Small intestine (tissue), 7 donors: ENCODE measurements around the gene KIAA1217. TPM values are rescaled to one million over a fixed set of nuclear protein-coding genes. Genes with fewer than 3 reads are reported as not detected.
A peak's percentile ranks its signal among the peaks of the same experiment; 100 is the strongest.

ENCODE experiments used
- DNase-seq, 2 donors: peaks; one replicate each; pipeline versions ENCODE4 v3.0.0 to v3.0.0-alpha.2; 2013
- FAIRE-seq: peaks from 2 replicates; lab custom pipeline; 2012; peaks lifted over from hg19 to GRCh38; lab: Jason Lieb, UNC
- H3K27ac ChIP-seq, 3 donors: one replicate each; pipeline ENCODE4 v1.5.1; 2013; ENCODE audit warnings: low read length in 2 of 3, mild to moderate bottlenecking in 2 of 3, control low read depth in 1 of 3, inconsistent platforms in 1 of 3, low read depth in 1 of 3, moderate library complexity in 1 of 3
- H3K27me3 ChIP-seq, 3 donors: one replicate each; pipeline ENCODE4 v1.6.1; 2013; ENCODE audit warnings: low read length in 3 of 3, inconsistent platforms in 1 of 3; ENCODE audit not compliant: control insufficient read depth in 3 of 3, insufficient read depth in 3 of 3
- H3K36me3 ChIP-seq, 3 donors: one replicate each; pipeline ENCODE4 v1.6.1; 2013; ENCODE audit warnings: low read length in 3 of 3, inconsistent platforms in 1 of 3, low read depth in 1 of 3, mild to moderate bottlenecking in 1 of 3, moderate library complexity in 1 of 3; ENCODE audit not compliant: control insufficient read depth in 3 of 3, insufficient read depth in 2 of 3
- H3K4me1 ChIP-seq, 3 donors: one replicate each; pipeline ENCODE4 v1.6.1; 2013; ENCODE audit warnings: low read length in 2 of 3, inconsistent platforms in 1 of 3, low read depth in 1 of 3, mild to moderate bottlenecking in 1 of 3, moderate library complexity in 1 of 3; ENCODE audit not compliant: control insufficient read depth in 3 of 3, insufficient read depth in 2 of 3
- H3K4me3 ChIP-seq, 3 donors: one replicate each; pipeline ENCODE4 v1.5.1; 2013; ENCODE audit warnings: low read length in 3 of 3, control low read depth in 1 of 3, inconsistent platforms in 1 of 3, low read depth in 1 of 3, mild to moderate bottlenecking in 1 of 3, moderate library complexity in 1 of 3
- H3K9me3 ChIP-seq, 2 donors: one replicate each; pipeline ENCODE4 v1.6.1; 2013; ENCODE audit warnings: low read depth in 1 of 2, low read length in 1 of 2; ENCODE audit not compliant: control insufficient read depth in 2 of 2, insufficient read depth in 1 of 2
- WGBS, 3 donors: extraction: QIAGEN DNeasy Blood & Tissue Kit; methylation state at CpG; one replicate each; pipeline ENCODE4 v1.1.7; 2013; 5-methylcytosine and 5-hydroxymethylcytosine counted together
- polyA plus RNA-seq, 4 donors: library from polyadenylated mRNA; stranded (reverse) in 3 of 4; unstranded in 1 of 4; fragments of 200-250 nt in 3 of 4; fragments of 120-200 nt in 1 of 4; gene quantifications; one replicate each; pipeline versions ENCODE4 v1.2.1 to v1.2.3, GENCODE V29; 2013
- donor health status: healthy with polysubstance abuse.
- donor health status: control.
- donor health status: control.
- donor health status: Bipolar disorder and iron deficiency.
- donor health status: healthy.

KIAA1217 gene
- polyA plus RNA-seq, 4 donors: 9.0 to 55.1 (median 11.0) TPM

DNA sequence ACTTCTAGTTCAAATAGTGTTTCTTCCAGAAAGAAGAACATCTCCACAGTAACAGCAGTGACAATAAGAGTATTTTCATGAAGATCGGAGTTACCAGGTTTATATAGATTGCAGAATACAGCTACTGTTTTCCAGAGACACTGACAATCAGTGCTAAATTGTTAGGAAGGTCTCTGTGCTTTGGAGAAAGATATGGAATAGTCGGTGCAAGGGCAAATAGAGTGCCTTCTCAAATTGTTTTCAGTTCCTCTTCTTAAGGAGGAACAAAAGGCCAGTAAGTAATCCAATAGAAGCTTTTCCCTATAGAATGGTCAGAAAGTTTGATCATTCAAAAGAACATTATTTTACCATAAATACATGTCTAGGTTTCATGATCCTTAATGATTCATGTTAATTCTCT, 2.6 kb upstream of the KIAA1217 start:
- Histone ChIP-seq H3K4me1 (peaks cover 0 to 35% (median 3%) of the 10 kb centered on the region in 3 donors), H3K4me3 (no peak overlapping the region), H3K27me3 (no peaks in the 10 kb centered on the region), H3K9me3 (no peaks in the 10 kb centered on the region), H3K36me3 (no peaks in the 10 kb centered on the region), H3K27ac (peak overlapping the region in 1 of 3 donors; percentile 89)
- 54 to 64% (median 59%) methylated on average over 2 of the region's 2 CpGs for WGBS, 3 donors
- FAIRE-seq: no peak
- DNase-seq: no peak

DNA sequence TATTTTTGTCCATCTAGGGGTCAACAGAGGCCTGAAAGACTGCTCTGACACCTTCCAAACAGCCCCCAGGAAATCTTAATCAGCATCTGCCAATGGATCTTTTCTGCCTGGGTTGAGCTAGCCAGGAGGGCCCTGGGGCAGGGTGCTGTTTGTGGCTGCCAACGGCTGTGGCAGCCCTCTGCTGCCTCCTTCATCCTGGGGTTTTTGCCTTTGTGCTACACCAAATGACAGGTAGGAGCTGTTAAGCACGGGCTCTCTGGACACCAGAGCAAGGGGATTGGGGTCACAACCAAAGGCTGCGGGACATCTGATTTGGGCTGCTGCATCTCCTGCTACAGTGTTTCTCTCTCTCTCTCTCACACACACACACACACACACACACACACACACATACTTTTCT, 2.0 kb upstream of the KIAA1217 start:
- H3K36me3 ChIP-seq: peaks cover 0 to 3% (median 0%) of the 10 kb centered on the region in 3 donors
- H3K9me3 ChIP-seq: no peaks in the 10 kb centered on the region
- H3K27ac ChIP-seq: peak overlapping the region in 2 of 3 donors; percentile 30 to 89
- H3K4me1 ChIP-seq: peaks cover 0 to 34% (median 3%) of the 10 kb centered on the region in 3 donors
- DNase-seq (no peak), FAIRE-seq (no peak)
- no peak overlapping the region for H3K4me3 ChIP-seq
- WGBS, 3 donors: 17 to 55% (median 33%) methylated on average over 3 of the region's 3 CpGs
- no peaks in the 10 kb centered on the region for H3K27me3 ChIP-seq

DNA sequence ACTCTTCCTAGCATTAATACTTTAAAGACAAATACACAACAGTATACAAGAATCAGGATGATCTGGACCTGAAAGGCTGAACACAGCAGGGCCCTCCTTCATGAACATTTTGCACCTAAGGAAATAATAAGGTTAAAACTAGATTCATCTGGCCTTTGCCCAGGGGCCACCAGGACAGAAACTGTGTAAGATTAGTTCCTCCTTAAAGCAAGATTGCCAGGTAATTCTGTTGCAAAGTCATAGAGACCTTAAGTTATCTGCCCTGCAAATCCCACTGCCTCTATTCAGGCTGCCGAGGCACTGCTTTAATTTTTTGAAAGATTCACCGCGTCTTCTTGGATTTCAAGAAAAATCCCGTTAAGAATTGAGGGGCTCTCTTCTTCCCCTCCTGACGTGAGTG, 1.6 kb upstream of the KIAA1217 start:
- DNase-seq (peak; percentile 73 to 87), FAIRE-seq (no peak)
- Histone ChIP-seq H3K27me3 (no peaks in the 10 kb centered on the region), H3K9me3 (no peaks in the 10 kb centered on the region), H3K27ac (peak overlapping the region; percentile 30 to 89 (median 68)), H3K4me1 (peaks cover 0 to 35% (median 4%) of the 10 kb centered on the region in 3 donors), H3K4me3 (no peak overlapping the region), H3K36me3 (peaks cover 0 to 3% (median 0%) of the 10 kb centered on the region in 3 donors)
- 23 to 49% (median 31%) methylated on average over 5 of the region's 5 CpGs for WGBS, 3 donors

DNA sequence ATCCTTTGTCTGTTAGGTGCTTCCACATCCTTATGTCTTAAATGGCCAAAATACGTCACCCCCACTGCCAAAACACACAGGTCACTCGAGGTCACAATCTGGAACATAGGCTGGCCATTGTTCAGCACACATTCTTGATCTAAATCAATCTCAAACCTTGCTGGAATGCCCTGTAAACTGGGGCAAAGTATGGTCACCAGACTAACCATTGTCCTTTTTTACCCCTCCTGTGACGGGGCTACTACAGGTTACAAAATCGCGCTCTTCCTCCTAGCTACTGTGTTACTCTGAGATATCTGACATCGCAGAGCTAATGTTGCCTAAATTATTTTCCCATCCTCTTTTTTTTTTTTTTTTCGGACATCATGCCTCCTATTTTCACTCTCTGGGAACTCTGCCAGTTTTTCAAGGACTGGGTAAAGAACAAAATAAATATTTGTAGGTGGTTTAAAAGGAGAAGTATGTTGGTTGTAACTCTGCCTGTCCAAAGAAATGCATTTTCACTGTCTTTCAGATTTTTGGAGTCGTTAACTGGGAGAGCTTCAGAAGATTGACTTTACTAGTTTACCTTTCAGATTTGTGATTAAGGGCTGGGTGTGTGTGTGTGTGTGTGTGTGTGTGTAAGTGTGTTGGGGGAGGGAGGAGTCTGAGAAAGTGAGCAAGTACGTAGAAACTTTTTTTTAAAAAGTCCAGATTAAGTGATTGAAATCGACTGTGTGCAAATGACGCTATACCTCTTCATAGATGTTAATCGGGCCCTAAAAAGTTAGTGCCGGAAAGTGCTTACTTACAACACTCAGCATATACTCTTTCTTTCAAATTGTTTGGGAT, 942 bp upstream of the KIAA1217 start:
- no peak for FAIRE-seq
- Histone ChIP-seq H3K4me3 (peak overlapping the region in 2 of 3 donors; percentile 60 to 68), H3K36me3 (peaks cover 0 to 3% (median 0%) of the 10 kb centered on the region in 3 donors), H3K27ac (peak overlapping the region; percentile 68 to 90 (median 89)), H3K4me1 (peaks cover 0 to 36% (median 5%) of the 10 kb centered on the region in 3 donors), H3K9me3 (no peaks in the 10 kb centered on the region), H3K27me3 (no peaks in the 10 kb centered on the region)
- peak; percentile 39 to 81 for DNase-seq
- WGBS, 3 donors: 10 to 42% (median 27%) methylated on average over 13 of the region's 13 CpGs

DNA sequence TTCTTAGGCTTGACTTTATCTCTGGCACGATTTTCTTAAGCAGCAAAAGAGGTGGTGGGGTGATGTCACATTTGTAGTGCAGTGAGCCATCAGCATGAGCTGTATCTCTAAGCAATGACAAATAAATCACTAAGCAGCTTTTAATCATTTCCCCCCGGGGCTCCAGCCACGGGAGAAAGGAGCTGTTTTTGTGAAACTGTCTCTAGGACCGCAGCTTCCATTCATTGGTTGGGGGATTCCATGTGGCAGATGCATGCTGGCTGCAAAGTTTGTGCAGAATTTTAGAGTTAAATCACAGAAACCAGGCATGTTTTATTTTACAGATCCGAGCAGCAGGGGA, 464 bp downstream of the KIAA1217 start:
- DNase-seq: peak in 1 of 2 donors; percentile 19
- no peak for FAIRE-seq
- Histone ChIP-seq H3K27ac (peak overlapping the region in 2 of 3 donors; percentile 89 to 90), H3K4me1 (peaks cover 4 to 42% (median 7%) of the 10 kb centered on the region in 3 donors), H3K9me3 (no peaks in the 10 kb centered on the region), H3K4me3 (peak overlapping the region; percentile 25 to 68 (median 60)), H3K36me3 (peaks cover 0 to 3% (median 0%) of the 10 kb centered on the region in 3 donors), H3K27me3 (no peaks in the 10 kb centered on the region)
- WGBS, 3 donors: 0 to 4% (median 1%) methylated on average over 5 of the region's 5 CpGs

DNA sequence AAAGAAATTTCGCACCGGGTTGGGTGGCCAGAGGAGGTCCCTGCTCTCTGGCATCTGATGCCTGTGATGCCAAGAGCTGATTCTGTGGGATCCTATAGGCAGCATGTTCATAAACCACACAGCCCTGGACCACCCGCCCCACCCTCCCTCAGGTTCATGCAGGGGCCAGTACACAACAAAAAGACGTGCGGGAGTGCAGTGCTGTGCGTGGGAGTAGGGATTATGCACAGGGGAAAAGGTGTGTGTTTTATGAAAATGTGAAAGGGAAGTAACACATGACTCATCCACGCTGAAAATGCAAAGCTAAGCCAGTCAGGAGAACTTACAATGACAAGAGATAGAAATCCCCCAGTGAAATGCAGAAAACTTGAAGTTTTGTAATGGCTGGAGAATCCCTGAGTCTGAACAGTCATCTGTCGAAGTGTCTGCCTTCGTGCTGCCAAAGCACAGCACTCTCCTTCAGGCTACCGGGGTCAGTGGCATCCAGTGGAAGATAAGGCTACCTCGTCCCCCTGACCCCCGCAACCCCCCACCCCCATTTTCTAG, 1.1 kb downstream of the KIAA1217 start:
- peak overlapping the region in 1 of 3 donors; percentile 68 for H3K4me3 ChIP-seq
- H3K9me3 ChIP-seq: no peaks in the 10 kb centered on the region
- FAIRE-seq: no peak
- peaks cover 10 to 48% (median 12%) of the 10 kb centered on the region in 3 donors for H3K4me1 ChIP-seq
- peaks cover 0 to 6% (median 0%) of the 10 kb centered on the region in 3 donors for H3K36me3 ChIP-seq
- 5 to 13% (median 9%) methylated on average over 12 of the region's 12 CpGs for WGBS, 3 donors
- H3K27me3 ChIP-seq: no peaks in the 10 kb centered on the region
- H3K27ac ChIP-seq: peak overlapping the region in 2 of 3 donors; percentile 89 to 90
- peak; percentile 31 to 62 for DNase-seq

DNA sequence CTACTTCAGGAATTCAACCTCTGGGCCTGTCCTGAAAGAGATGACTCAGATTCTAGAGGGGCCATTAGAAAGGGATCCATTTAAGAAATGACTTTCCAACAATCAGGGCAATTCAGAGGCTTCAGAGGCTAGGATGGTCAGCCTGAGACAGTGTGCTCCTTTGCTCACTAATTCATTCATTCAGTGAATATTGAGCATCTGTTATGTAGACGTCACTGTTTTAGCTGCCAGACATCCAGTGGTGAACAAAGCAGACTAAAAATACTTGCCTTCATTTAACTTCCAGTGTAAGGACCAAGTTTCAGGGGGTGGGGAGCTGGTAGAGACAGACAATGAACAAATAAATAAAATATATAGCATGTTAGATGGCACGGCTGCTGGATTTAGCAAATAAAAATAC, 1.6 kb downstream of the KIAA1217 start:
- DNase-seq: no peak
- no peaks in the 10 kb centered on the region for H3K27me3 ChIP-seq
- WGBS, 3 donors: 65 to 74% (median 71%) methylated on average over 2 of the region's 2 CpGs
- no peak for FAIRE-seq
- H3K36me3 ChIP-seq: peaks cover 0 to 6% (median 0%) of the 10 kb centered on the region in 3 donors
- no peaks in the 10 kb centered on the region for H3K9me3 ChIP-seq
- H3K4me3 ChIP-seq: peak overlapping the region in 1 of 3 donors; percentile 18
- H3K4me1 ChIP-seq: peaks cover 13 to 53% (median 13%) of the 10 kb centered on the region in 3 donors
- peak overlapping the region in 2 of 3 donors; percentile 89 to 90 for H3K27ac ChIP-seq

DNA sequence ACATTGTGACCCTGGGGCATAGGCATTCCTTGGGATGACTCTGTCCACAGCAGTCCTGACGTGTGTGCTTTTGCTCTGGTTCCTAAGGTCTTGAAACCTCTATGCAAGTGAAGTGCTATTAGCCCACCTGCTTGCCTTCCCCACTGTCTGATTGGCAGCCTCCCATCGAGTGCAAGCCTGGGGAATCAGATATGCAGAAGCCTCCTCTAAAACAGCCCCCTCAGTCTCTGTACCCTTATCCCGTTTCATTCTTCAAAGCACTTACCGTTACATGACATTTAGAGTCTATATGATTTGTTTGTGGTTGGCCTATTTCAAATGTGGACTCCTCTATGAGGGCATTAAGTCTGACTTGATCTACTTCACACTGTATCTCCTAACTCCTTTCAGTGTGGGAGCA, 4.3 kb downstream of the KIAA1217 start:
- H3K4me1 ChIP-seq: peaks cover 11 to 36% (median 15%) of the 10 kb centered on the region in 3 donors
- DNase-seq (no peak), FAIRE-seq (no peak)
- no peak overlapping the region for H3K4me3 ChIP-seq
- 46 to 65% (median 49%) methylated on average over 4 of the region's 4 CpGs for WGBS, 3 donors
- no peaks in the 10 kb centered on the region for H3K9me3 ChIP-seq
- peak overlapping the region in 1 of 3 donors; percentile 46 for H3K27ac ChIP-seq
- peaks cover 0 to 6% (median 0%) of the 10 kb centered on the region in 3 donors for H3K36me3 ChIP-seq
- H3K27me3 ChIP-seq: no peaks in the 10 kb centered on the region
